ENCODE measurements around the gene TTLL3. TPM values are rescaled to one million over a fixed set of nuclear protein-coding genes. Genes with fewer than 3 reads are reported as not detected.

TTLL3 gene
- total and polyA plus RNA-seq, 2 of the 8 experiments (the other 6 are each of a cell fraction or from before 2014, with no cell fraction given), result 5.9 to 8.9 TPM

- TF ChIP-seq RBBP5 (IDR thresholded peaks at IDR 0.05; ENCODE audit: borderline replicate concordance, low read depth, low read length) (no peak), BACH1 (IDR thresholded peaks at IDR 0.05; ENCODE audit: low read length) (no peak), RAD21 (IDR thresholded peaks at IDR 0.05 in 1 of 2, conservative IDR thresholded peaks at IDR 0.05 in 1 of 2; ENCODE audit: low read depth in 2 of 2, low read length in 2 of 2) (no peak), KDM5A (IDR thresholded peaks at IDR 0.05; ENCODE audit: low read length) (no peak), CBX8 (IDR thresholded peaks at IDR 0.05; ENCODE audit: borderline replicate concordance, low read depth, low read length) (no peak), RFX5 (IDR thresholded peaks at IDR 0.05; ENCODE audit: borderline replicate concordance, low read depth, low read length) (no peak), EZH2 (IDR thresholded peaks at IDR 0.05; ENCODE audit: low read depth, low read length, severe bottlenecking) (no peak), KDM4A (IDR thresholded peaks at IDR 0.05; ENCODE audit: low read depth, low read length, severe bottlenecking) (no peak)
These were observed 51.1 kb downstream of the TTLL3 start (continued) for GRCh38 chr3:9861201-9861600.

Data from H1 (cell line).